ENCODE results near the gene MMP17. TPM values are rescaled to one million over a fixed set of nuclear protein-coding genes. Genes with fewer than 3 reads are reported as not detected.

Gene MMP17
- total RNA-seq, 1 experiment from 2014 or later = 12.6 TPM

DNA sequence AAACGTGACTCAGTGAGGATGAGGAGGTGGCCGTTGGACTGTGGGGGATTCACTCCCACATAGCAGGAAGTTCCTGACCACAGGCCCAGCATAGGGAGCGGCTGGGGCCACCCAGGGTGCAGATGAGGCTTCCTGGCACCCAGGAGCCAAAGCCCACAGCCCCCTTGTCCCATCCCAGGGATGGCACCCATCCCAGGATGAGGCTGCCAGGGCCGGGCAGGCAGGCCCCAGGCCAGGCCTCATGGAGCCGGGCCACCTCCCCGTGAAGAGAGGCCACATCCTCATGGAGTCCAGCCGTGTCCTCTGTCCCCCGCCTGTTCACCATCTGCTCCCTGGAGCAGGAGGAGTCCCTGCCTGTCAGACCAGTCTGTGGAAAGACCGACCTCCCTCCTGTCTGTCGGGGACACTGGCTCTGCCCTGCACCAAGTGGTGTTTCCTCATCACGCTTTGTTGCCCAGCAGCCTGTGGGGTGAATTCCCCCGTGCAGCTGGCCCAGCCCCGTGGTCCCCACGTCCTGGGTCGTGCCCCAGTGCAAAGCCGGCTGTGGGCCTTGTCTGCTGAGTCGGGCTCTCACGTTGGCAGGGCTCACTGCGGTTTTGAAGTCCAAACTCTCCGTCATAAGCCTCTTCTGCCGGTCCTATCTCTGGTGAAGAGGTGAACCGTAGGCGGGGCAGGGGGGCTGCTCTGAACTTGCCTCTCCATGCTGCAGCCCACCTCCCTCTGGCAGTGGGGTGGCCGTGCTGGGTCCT, 24.5 kb downstream of the MMP17 start:
- POLR2A ChIA-PET (ENCODE audit: low non-redundant PET) = no interaction called here
- H3K4me1 ChIP-seq (ENCODE audit: insufficient read depth, low read length, poor library complexity, severe bottlenecking) = no peaks in the 10 kb centered on the region

DNA sequence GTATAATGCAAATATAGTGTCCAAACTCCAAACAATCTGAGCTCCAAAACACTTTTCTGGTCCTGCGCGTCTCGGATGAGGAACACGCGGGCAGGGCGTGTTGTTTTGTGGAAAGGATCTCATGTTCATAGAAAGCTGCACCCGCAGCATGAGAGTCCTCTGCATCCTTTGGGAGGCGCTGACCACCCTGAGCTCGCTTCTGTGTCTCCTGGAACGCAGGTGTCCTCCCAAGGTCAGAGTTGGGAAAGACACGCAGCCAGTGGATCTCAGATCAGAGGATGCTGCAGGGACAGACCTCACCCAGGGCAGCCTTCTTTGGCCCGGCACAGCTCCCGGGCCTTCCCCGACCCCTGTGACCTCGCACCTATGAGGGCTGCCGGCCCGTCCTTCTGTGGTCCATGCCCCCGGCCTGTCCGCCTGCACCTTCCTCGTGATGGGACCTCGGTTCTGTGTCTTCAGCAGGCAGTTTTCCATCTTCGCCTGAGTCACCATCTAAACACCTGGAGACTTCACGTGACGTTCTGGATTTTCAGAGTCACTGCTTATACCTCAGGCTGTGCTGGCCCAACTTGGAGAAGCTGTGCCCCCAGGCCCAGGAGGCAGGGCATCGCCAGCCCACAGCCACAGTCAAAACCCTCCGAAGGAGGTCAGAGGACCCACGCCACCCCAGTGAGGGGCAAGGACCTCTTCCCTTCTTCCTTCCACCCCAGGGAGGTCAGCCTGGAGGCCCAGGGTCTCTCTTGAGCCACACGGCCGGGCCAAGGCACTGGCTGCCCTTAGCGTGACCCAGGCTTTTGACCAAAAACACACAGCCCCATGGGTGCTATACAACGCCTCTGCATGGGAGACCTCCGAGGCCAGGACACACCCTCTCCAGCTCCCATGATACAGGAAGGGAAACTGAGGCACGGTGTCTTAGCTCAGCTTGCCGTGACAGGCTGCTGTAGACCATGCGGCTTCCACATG, 25.9 kb downstream of the MMP17 start:
- TF ChIP-seq CTCF (conservative IDR thresholded peaks at IDR 0.05; ENCODE audit: low read depth, low read length) = no peak
- no peak overlapping the region for H3K4me3 ChIP-seq (ENCODE audit: low read depth, low read length, poor library complexity, severe bottlenecking)
- H3K4me1 ChIP-seq (ENCODE audit: insufficient read depth, low read length, poor library complexity, severe bottlenecking) = no peaks in the 10 kb centered on the region
- H3K36me3 ChIP-seq (ENCODE audit: insufficient read depth, low read length, poor library complexity, severe bottlenecking) = no peaks in the 10 kb centered on the region
- no peaks in the 10 kb centered on the region for H3K27me3 ChIP-seq (replicated peaks; ENCODE audit: insufficient read depth, low read depth, low read length, poor library complexity)
- no peaks in the 10 kb centered on the region for H3K9me3 ChIP-seq (ENCODE audit: low read depth, low read length, poor library complexity, severe bottlenecking)
- no TSS peak for BruUV-seq (replicated peaks)
- ChIA-PET POLR2A (ENCODE audit: low non-redundant PET) (no interaction called here), CTCF (no interaction called here)
- no peak overlapping the region for H3K27ac ChIP-seq (ENCODE audit: low read depth, low read length, poor library complexity, severe bottlenecking)
- intact Hi-C loops (cut with micrococcal nuclease; ENCODE audit: unreplicated experiment) = no loop called here
- DNase-seq (ENCODE audit: low spot score) = no peak

More for the DNA sequence above, 24.5 kb downstream of the MMP17 start:
- no peak overlapping the region for H3K4me3 ChIP-seq (ENCODE audit: low read depth, low read length, poor library complexity, severe bottlenecking)
- H3K27me3 ChIP-seq (replicated peaks; ENCODE audit: insufficient read depth, low read depth, low read length, poor library complexity) = no peaks in the 10 kb centered on the region
- no peaks in the 10 kb centered on the region for H3K36me3 ChIP-seq (ENCODE audit: insufficient read depth, low read length, poor library complexity, severe bottlenecking)
- CTCF ChIA-PET = no interaction called here
- no peak for DNase-seq (ENCODE audit: low spot score)
- H3K27ac ChIP-seq (ENCODE audit: low read depth, low read length, poor library complexity, severe bottlenecking) = no peak overlapping the region
- H3K9me3 ChIP-seq (ENCODE audit: low read depth, low read length, poor library complexity, severe bottlenecking) = no peaks in the 10 kb centered on the region
- intact Hi-C loops (cut with micrococcal nuclease; ENCODE audit: unreplicated experiment) = no loop called here
- no peak for TF ChIP-seq EZH2 (IDR thresholded peaks at IDR 0.05; ENCODE audit: borderline replicate concordance, low read depth, low read length, poor library complexity, severe bottlenecking)
- TF ChIP-seq CTCF (conservative IDR thresholded peaks at IDR 0.05; ENCODE audit: low read depth, low read length) = no peak
- BruUV-seq (replicated peaks) = no TSS peak

DNA sequence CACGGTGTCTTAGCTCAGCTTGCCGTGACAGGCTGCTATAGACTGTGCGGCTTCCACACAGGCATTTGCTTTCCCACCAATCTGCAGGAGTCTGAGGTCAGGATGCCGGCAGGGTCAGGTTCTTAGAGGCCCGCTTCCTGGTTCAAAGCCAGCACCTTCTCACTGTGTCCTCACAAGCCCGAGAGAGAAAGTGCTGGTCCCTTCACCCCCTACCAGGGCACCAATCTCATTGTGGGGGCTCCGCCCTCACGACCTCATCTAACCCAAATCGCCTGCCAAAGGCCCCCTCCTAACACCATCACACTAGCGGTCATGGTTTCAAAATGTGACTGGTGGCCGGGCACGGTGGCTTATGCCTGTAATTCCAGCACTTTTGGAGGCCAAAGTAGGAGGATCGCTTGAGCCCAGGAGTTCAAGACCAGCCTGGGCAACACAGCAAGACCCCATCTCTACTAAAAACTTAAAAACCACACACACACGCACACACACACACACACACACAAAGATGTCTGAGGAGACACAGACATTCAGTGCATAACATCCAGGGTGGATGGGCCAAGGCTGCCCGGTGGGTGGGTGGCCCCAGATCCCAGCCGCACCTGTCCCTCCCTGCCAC, 26.8 kb downstream of the MMP17 start:
- DNase-seq (ENCODE audit: low spot score) = no peak
- ChIA-PET POLR2A (ENCODE audit: low non-redundant PET) (no interaction called here), CTCF (no interaction called here)
- Histone ChIP-seq H3K27me3 (replicated peaks; ENCODE audit: insufficient read depth, low read depth, low read length, poor library complexity) (no peaks in the 10 kb centered on the region), H3K27ac (ENCODE audit: low read depth, low read length, poor library complexity, severe bottlenecking) (no peak overlapping the region), H3K9me3 (ENCODE audit: low read depth, low read length, poor library complexity, severe bottlenecking) (no peaks in the 10 kb centered on the region), H3K4me3 (ENCODE audit: low read depth, low read length, poor library complexity, severe bottlenecking) (no peak overlapping the region), H3K36me3 (ENCODE audit: insufficient read depth, low read length, poor library complexity, severe bottlenecking) (no peaks in the 10 kb centered on the region), H3K4me1 (ENCODE audit: insufficient read depth, low read length, poor library complexity, severe bottlenecking) (no peaks in the 10 kb centered on the region)
- intact Hi-C loops (cut with micrococcal nuclease; ENCODE audit: unreplicated experiment) = no loop called here
- BruUV-seq (replicated peaks) = no TSS peak
- no peak for TF ChIP-seq CTCF (conservative IDR thresholded peaks at IDR 0.05; ENCODE audit: low read depth, low read length)
- TF ChIP-seq EZH2 (IDR thresholded peaks at IDR 0.05; ENCODE audit: borderline replicate concordance, low read depth, low read length, poor library complexity, severe bottlenecking) = no peak
